Kidney epithelial cell (primary cell): Measurements from ENCODE around the gene TOMM40L. TPM values are rescaled to one million over a fixed set of nuclear protein-coding genes. Genes with fewer than 3 reads are reported as not detected.
A peak's percentile ranks its signal among the peaks of the same experiment; 100 is the strongest.

Experiments
- DNase-seq: peaks from one replicate; pipeline ENCODE4 v3.0.0-alpha.2; 2010; ENCODE audit warnings: low read depth
- H3K27me3 ChIP-seq: 2 replicates; pipeline ENCODE4 v1.6.0; 2011; ENCODE audit warnings: low read length; ENCODE audit not compliant: control insufficient read depth, insufficient read depth
- H3K36me3 ChIP-seq: 2 replicates; pipeline ENCODE4 v1.5.1; 2011; ENCODE audit warnings: low read length; ENCODE audit not compliant: control insufficient read depth, insufficient read depth
- H3K4me3 ChIP-seq: 2 replicates; pipeline ENCODE4 v1.5.1; 2011; ENCODE audit warnings: low read depth, mild to moderate bottlenecking, control low read depth, low read length
- total RNA-seq: library from RNA; depleted of rRNA; stranded (reverse); fragments of >200 nt; gene quantifications from 2 replicates; pipeline ENCODE4 v1.2.3, GENCODE V29; 2015
- TF ChIP-seq, protein P1 (sequence below): IDR thresholded peaks from 2 replicates; pipeline ENCODE4 v1.5.1; 2011; ENCODE audit warnings: mild to moderate bottlenecking, moderate library complexity, low read length, control low read depth, inconsistent platforms; ENCODE audit not compliant: insufficient read depth, poor library complexity, severe bottlenecking

The TOMM40L gene
- total RNA-seq, 1 donor from 2014 or later = 6.2 TPM

DNA sequence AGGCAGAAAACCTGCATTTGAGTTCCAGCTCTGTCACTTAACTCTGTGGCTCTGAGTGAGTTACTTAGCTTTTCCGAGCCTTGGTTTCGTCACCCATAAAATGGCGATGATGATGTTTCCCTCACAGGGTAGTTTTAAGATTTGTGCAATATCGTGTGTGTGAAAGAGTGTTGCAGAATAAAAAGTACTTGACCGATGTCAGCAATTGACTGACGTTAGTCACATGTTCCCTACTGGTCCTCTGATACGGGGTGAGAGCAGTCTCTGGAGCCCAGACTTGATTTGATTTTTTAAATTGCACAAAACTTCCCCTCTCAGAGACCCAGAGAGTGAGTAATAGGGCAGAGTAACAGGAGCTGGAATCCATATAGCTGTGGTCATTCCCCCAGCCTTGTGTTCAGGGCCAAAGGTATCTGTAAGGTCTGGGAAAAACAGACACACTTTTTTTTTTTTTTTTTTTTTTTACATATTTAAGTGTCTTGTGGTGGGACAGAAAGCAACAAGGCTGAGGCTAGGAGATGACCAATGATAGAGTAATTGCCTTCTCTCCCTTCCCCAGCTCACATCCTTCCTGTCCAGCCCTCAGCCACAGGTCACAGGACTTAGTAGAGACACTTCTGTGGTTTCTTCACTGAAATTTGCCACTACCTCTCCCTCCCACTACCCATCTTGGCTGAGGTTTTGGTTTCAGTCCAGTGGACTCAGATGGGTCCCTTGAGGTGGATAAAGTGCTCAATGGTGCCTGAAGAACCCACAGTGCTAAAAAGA, 8.7 kb upstream of the TOMM40L start:
- Histone ChIP-seq H3K36me3 (no peaks in the 10 kb centered on the region), H3K27me3 (no peaks in the 10 kb centered on the region), H3K4me3 (no peak overlapping the region)
- TF ChIP-seq, protein P1, sequence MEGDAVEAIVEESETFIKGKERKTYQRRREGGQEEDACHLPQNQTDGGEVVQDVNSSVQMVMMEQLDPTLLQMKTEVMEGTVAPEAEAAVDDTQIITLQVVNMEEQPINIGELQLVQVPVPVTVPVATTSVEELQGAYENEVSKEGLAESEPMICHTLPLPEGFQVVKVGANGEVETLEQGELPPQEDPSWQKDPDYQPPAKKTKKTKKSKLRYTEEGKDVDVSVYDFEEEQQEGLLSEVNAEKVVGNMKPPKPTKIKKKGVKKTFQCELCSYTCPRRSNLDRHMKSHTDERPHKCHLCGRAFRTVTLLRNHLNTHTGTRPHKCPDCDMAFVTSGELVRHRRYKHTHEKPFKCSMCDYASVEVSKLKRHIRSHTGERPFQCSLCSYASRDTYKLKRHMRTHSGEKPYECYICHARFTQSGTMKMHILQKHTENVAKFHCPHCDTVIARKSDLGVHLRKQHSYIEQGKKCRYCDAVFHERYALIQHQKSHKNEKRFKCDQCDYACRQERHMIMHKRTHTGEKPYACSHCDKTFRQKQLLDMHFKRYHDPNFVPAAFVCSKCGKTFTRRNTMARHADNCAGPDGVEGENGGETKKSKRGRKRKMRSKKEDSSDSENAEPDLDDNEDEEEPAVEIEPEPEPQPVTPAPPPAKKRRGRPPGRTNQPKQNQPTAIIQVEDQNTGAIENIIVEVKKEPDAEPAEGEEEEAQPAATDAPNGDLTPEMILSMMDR = no peak
- peak; percentile 45 for DNase-seq

DNA sequence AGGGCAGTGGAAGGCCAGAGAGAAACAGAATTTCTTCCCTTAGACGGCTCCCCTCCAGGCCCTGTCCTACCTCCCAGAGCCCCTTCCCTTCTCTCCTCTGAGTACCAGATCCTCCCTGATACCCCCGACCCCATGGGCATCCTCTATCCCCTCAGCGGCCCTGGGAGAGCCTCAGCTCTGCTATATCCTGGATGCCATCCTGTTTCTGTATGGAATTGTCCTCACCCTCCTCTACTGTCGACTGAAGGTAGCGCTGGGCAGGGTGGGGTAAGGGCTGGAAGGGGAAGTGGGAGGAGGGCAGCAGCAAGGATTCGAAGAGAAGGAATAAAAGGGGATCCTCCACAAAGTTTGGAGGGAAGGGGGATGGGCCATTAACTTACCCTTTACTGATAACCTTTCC, 8.0 kb upstream of the TOMM40L start:
- no peak for DNase-seq

GRCh38 chr1:161218301-161219077, 7.4 kb upstream of the TOMM40L start:
- no peak for DNase-seq
- no peaks in the 10 kb centered on the region for H3K27me3 ChIP-seq
- no peak overlapping the region for H3K4me3 ChIP-seq
- TF ChIP-seq, protein P1 = no peak
- H3K36me3 ChIP-seq = no peaks in the 10 kb centered on the region

More for the DNA sequence above, 8.0 kb upstream of the TOMM40L start:
- H3K36me3 ChIP-seq = no peaks in the 10 kb centered on the region
- H3K27me3 ChIP-seq = no peaks in the 10 kb centered on the region
- no peak overlapping the region for H3K4me3 ChIP-seq
- TF ChIP-seq, protein P1 = no peak

- TF ChIP-seq, protein P1 = no peak
- DNase-seq = no peak
Measured at GRCh38 chr1:161219078-161219892, 6.6 kb upstream of the TOMM40L start.

GRCh38 chr1:161220002-161220401, 5.9 kb upstream of the TOMM40L start:
- Histone ChIP-seq H3K4me3 (no peak overlapping the region), H3K36me3 (no peaks in the 10 kb centered on the region), H3K27me3 (no peaks in the 10 kb centered on the region)
- no peak for DNase-seq
- TF ChIP-seq, protein P1 = no peak

More at GRCh38 chr1:161219078-161219892, 6.6 kb upstream of the TOMM40L start:
- H3K4me3 ChIP-seq = no peak overlapping the region
- no peaks in the 10 kb centered on the region for H3K36me3 ChIP-seq
- H3K27me3 ChIP-seq = no peaks in the 10 kb centered on the region
